GM18909 (cell line): ENCODE measurements around the gene NBEA.
"Not testable (repeated sequence)": the region's sequence is repeated elsewhere in the genome, so short reads cannot be mapped to it uniquely, and the experiment has no call there.

ENCODE experiments used
- ATAC-seq: cut with Tn5 transposase; IDR thresholded peaks from one replicate; pipeline ENCODE4 v1.9.1; 2021; ENCODE audit warnings: mild to moderate bottlenecking; ENCODE audit not compliant: unreplicated experiment, poor library complexity

Gene NBEA

GRCh38 chr13:35039012-35039411, 96.9 kb downstream of the NBEA start:
- no peak for ATAC-seq

DNA sequence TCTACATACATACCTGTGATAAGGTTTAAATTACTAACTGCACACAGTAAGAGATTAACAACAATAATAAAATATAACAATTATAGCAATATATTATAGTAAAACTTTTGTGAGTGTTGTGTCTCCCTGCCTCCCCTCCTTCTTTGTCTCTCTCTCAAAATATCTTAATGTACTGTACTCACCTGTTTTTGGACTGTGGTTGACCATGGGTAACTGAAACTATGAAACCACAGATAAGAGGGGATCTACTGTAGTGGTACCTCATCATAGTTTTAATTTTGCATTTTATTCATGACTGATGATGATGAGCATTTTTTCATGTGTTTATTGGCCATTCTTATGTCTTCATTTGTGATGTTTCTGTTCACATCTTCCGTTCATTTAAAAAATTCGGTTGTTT, 104.5 kb downstream of the NBEA start:
- no peak for ATAC-seq

GRCh38 chr13:35055705-35056104, 113.6 kb downstream of the NBEA start:
- no peak for ATAC-seq

DNA sequence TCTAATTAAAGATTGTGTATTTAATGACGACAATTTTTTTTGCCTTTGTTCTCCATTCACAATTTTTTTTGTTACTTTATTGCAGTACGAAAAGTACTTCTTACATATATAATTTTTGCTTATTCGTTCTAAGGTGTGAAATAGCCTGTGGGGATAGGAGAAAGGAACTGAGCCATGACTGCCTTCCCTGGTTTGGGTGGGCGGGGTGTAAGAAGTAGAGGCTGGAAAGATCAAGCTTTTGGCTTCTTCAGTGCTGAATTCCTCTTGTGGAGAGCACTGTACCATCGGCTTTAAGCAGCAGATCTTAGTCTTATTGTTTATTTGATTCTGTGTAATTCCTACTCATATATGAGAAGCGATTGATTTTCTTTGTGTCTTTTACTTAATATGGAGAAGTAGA, 115.8 kb downstream of the NBEA start:
- no peak for ATAC-seq

DNA sequence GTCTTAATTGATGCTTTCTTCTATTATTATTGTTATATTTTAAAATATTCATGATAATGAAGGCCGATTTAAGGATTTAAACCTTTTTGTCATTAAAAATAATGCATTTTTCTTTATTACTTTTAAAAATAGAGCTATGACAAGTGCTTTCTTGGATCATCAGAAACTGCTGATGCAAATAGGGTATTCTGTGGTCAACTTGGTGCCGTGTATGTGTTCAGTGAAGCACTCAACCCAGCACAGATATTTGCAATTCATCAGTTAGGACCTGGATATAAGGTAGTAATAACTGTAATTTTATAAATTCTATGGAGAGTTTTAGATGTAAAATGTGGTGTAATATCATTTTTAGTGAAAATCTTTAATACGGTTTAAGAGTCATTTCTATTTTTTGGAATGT, 116.5 kb downstream of the NBEA start:
- ATAC-seq = peak; percentile 82

- no peak for ATAC-seq
These were observed 144.6 kb downstream of the NBEA start for GRCh38 chr13:35086667-35087066.

DNA sequence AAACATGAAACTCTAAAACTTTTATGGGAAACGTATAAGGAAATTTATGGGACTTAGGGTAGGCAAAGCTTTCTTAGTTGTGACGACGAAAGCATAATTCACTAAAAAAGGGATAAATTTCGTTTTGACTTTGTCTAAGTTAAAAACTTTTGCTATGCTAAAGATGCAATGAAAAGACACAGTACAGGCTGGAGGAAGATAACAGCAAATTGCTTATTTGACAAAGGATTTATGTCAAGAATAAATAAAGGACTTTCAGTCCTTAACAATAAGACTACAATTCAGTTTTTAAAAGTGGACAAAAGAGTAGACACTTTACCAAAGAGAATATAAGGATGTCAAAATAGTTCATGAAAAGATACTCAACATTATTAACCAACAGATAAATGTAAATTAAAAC, 150.2 kb downstream of the NBEA start:
- ATAC-seq = no peak

GRCh38 chr13:35092751-35093150, 150.7 kb downstream of the NBEA start:
- no peak for ATAC-seq

- no peak for ATAC-seq
These were observed 151.3 kb downstream of the NBEA start for GRCh38 chr13:35093356-35093755.

- not testable (repeated sequence) for ATAC-seq
These were observed 164.7 kb downstream of the NBEA start for GRCh38 chr13:35106771-35107170.

DNA sequence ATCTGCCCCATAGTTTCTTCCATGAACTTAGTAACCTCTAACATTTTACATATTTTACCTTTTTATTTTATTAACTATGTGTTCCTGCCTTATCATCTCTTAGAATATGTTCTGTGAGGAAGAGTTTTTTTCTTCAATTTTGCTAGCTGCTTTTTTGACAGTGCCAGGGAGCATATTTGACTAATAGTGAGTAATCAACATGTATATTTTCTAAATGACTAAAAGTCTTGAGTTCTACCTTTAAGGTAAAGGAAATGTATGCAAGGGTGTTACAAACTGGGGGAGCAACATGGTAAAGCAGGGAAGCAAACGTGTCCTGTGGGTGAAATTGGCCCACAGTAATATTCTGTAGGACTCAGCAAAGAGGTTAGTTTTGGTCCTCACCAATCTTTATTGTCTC, 165.5 kb downstream of the NBEA start:
- no peak for ATAC-seq

GRCh38 chr13:35113612-35114011, 171.5 kb downstream of the NBEA start:
- not testable (repeated sequence) for ATAC-seq

DNA sequence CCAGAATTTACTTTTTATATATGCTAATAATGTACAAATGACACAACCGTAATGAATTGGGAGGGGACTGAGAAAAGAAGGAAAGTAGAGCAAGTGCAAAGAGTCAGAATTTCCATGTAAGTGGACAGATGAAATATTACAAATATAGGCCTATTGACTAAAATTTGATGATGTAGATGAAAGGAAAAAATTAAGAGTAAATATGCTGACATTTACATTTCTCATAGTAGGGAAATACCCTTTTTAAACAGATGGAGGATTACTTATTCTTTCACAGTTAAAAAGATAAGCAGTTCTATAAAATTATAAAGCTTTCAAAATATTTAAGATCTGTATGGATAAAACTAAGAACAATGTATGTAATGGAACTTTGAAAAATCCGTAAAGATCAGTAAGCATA, 185.4 kb downstream of the NBEA start:
- no peak for ATAC-seq

DNA sequence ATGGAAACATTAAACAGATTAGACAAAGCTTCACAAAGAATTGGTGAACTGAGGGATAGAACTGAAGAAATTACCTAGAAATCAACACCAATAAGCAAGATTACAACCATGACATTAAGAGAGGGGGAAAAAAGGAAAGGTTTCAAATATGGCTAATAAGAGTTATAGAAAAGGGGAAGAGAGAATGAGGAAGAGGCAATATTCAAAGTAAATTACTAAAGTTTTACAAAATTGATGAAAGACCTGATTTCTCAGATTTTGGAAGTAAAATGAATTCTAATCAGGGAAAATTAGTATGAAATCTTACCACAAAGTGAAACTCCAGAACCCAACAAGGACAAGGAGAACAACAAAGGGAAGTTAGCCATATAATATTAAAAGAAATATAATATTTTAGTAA, 187.4 kb downstream of the NBEA start:
- ATAC-seq = no peak

DNA sequence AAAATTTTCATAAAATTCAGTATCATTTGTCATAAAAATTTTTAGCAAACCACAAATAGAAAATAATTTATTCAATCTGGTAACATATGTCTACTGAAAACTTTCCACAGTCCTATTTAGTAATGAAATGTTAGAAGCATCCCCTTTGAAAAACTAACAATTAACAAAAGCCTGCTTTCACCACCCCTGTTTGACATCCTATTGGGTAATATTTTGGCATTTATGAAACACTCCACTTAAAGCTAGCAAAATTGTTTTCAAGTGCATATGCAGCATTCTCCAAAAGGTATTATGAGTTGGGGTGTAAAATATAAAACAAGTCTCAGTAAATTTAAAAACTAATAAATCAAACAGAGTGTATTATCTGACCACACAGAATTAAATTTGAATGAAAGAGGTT, 189.4 kb downstream of the NBEA start:
- no peak for ATAC-seq

DNA sequence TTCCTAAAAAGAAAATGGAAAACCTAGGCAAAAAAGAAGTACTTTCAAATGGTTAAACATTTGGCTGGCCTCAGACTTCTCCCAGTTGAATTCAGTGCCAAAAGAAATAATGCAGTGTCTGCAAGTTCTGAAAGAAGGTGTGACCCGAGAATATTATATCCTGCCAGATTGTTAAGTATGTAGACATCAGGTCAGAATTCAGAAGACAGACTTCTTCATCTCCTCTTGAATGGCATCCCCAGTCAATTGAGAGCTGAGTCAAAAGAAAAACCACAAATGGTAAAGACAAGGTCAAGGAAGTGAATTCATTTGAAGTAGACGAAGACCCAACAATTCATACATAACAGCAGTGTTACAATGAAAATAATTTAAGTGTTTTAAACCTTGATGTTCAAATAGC, 194.5 kb downstream of the NBEA start:
- ATAC-seq = no peak

DNA sequence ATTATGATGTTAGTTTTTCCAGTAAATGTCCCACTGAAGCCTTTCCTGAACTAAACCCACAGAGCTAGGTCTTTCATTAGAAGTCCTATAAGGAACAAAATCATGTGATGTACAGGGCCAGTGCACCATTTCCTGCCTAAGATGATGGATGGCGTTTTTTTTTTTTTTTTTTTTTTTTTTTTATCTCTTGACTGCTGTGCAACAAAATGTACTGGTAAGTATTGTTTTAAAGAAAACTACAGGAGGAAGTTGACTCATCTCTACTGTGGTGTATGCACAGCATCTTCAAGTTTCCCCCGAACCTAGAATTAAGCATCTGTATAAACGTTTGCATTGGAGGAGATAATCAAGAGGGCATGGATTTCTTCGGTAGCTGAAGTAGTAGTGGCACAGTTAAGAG, 197.5 kb downstream of the NBEA start:
- ATAC-seq = no peak

DNA sequence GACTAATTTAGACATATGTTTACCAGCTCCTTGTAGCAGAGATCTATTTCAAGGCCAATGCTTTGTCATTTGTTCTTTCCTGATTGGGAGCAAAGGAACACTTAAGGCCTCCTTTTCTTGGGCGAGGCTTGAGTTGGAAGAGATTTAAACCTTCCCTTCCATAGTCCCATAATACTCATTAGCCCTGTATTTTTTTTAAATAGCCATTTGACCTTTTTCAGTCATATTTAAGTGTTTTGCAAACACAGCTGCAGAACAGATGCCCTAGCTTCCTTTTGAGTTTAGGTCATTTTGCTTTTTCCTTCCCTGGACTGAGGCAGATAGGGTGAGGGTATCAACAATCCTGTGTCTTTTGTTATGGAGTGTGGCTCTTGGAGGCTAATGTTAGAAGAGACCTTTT, 198.3 kb downstream of the NBEA start:
- ATAC-seq = no peak

DNA sequence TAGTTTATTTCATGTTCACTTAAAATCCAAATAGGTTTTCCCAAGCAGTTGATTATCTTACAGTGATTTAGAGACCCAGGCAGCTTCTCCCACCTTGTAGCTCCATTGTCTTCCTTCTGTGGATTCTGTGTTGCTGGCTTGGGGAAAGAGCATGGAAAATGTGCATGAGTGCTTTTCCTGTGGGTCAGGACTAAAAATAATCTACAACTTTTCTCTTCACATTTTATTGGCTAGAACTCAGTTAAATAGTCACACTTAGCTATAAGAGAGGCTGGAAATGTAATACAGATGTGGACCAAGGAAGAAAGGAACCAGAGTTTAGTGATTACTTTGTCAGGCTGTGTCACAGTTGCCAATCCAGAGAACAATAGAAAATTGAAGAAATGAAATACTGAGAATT, 198.8 kb downstream of the NBEA start:
- no peak for ATAC-seq

GRCh38 chr13:35143123-35143522, 201.1 kb downstream of the NBEA start:
- no peak for ATAC-seq

DNA sequence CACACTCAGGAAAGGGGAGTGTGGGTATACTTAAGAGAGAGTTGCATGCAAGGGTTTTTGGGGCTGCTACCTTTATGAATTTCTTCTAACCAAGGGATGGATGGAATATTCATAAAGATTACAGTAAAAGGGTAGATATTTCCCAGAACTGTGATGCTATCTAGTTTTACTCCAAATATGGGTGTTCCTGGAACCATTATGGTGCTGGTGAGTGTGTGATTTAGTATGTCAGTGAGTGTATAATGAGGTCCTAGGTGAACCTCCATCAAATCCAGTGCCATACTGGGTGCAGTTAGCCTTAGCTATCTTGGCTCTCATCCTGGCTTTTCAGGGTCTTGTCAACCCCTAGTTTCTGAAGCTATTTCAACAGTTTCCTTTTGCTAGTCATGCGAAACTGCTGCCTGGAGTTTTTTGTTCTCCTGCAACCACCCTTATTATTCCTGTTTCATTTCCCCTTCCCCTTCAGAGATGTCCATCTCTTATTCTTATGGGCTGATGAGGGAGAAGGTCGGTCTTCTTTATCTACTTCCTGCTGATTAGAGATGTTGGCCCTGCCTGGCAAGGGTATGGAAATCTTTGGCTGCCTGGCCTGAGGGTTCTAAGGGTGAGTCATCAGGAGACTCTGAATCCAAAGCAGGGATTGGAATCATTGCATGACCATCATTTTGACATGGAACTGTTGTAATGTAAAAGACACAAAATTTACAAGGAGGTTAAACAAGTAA, 202.3 kb downstream of the NBEA start:
- no peak for ATAC-seq

GRCh38 chr13:35146686-35147085, 204.6 kb downstream of the NBEA start:
- ATAC-seq = no peak
